Putamen (tissue), 1 donor: ENCODE results near the gene XPNPEP1.
A peak's percentile ranks its signal among the peaks of the same experiment; 100 is the strongest.

Experiments
- DNase-seq: peaks from one replicate; pipeline ENCODE4 v3.0.0-alpha.2; 2016; ENCODE audit warnings: low spot score

XPNPEP1 gene

GRCh38 chr10:109893386-109893785 is 29.9 kb downstream of the XPNPEP1 start:
- DNase-seq, result no peak

GRCh38 chr10:109892931-109893330 is 30.4 kb downstream of the XPNPEP1 start:
- DNase-seq, result peak; percentile 78

GRCh38 chr10:109892117-109892516 is 31.2 kb downstream of the XPNPEP1 start:
- no peak for DNase-seq

- no peak for DNase-seq
Measured at GRCh38 chr10:109891105-109891504, 32.2 kb downstream of the XPNPEP1 start.

- DNase-seq, result no peak
Measured at GRCh38 chr10:109889867-109890266, 33.4 kb downstream of the XPNPEP1 start.

- DNase-seq, result no peak
Measured at GRCh38 chr10:109887776-109888175, 35.5 kb downstream of the XPNPEP1 start.

GRCh38 chr10:109887243-109887642 is 36.1 kb downstream of the XPNPEP1 start:
- no peak for DNase-seq

GRCh38 chr10:109886781-109887140 is 36.5 kb downstream of the XPNPEP1 start:
- DNase-seq, result no peak

GRCh38 chr10:109886037-109886780 is 37.1 kb downstream of the XPNPEP1 start:
- DNase-seq, result no peak

GRCh38 chr10:109883859-109884771 is 39.2 kb downstream of the XPNPEP1 start:
- DNase-seq, result peak; percentile 90

GRCh38 chr10:109882251-109883057 is 40.9 kb downstream of the XPNPEP1 start:
- DNase-seq, result no peak

GRCh38 chr10:109881769-109882057 is 41.6 kb downstream of the XPNPEP1 start:
- no peak for DNase-seq

- DNase-seq, result no peak
Measured at GRCh38 chr10:109880886-109881768, 42.2 kb downstream of the XPNPEP1 start.

GRCh38 chr10:109877546-109877945 is 45.8 kb downstream of the XPNPEP1 start:
- no peak for DNase-seq

- DNase-seq, result no peak
Measured at GRCh38 chr10:109875828-109876821, 47.2 kb downstream of the XPNPEP1 start.

GRCh38 chr10:109875151-109875568 is 48.2 kb downstream of the XPNPEP1 start:
- no peak for DNase-seq

- no peak for DNase-seq
Measured at GRCh38 chr10:109871476-109871875, 51.8 kb downstream of the XPNPEP1 start.

GRCh38 chr10:109866995-109867635 is 56.2 kb downstream of the XPNPEP1 start:
- DNase-seq, result no peak

- DNase-seq, result no peak
Measured at GRCh38 chr10:109866168-109866994, 56.9 kb downstream of the XPNPEP1 start.
